Hepatocyte (in vitro differentiated cells): ENCODE measurements around the gene STYXL2.

Source experiments
- CTCF ChIP-seq: fragments of 200-600 bp; sonication (generic); IDR thresholded peaks from 2 replicates; pipeline ENCODE4 v1.5.1; 2016; ENCODE audit warnings: antibody characterized with exemption, mild to moderate bottlenecking; ENCODE audit not compliant: poor library complexity
- EZH2 ChIP-seq: fragments of 200-600 bp; sonication (generic); IDR thresholded peaks from 2 replicates; pipeline ENCODE4 v1.6.1; 2016; ENCODE audit warnings: antibody characterized with exemption, mild to moderate bottlenecking, borderline replicate concordance
- EZH2phosphoT487 ChIP-seq: fragments of 200-600 bp; sonication (generic); IDR thresholded peaks from one replicate; pipeline ENCODE4 v1.6.1; 2018; ENCODE audit warnings: antibody characterized with exemption, mild to moderate bottlenecking, low read depth, moderate library complexity; ENCODE audit not compliant: unreplicated experiment, severe bottlenecking

GRCh38 chr1:167088746-167089417 is 5.0 kb upstream of the STYXL2 start:
- TF ChIP-seq CTCF (no peak), EZH2 (no peak), EZH2phosphoT487 (no peak)
